Ascending aorta (tissue), 2 donors: ENCODE data around the gene OR13J1. TPM values are rescaled to one million over a fixed set of nuclear protein-coding genes. Genes with fewer than 3 reads are reported as not detected.

ENCODE experiments used
- DNase-seq, 2 donors: peaks; one replicate each; pipeline ENCODE4 v3.0.0-alpha.2; 2019; ENCODE audit warnings: low spot score in 2 of 2
- H3K27ac ChIP-seq, 2 donors: fragments of 200-600 bp; sonication (generic); one replicate each; pipeline ENCODE4 v1.5.1; 2016 to 2017; ENCODE audit warnings: mild to moderate bottlenecking in 1 of 2
- H3K27me3 ChIP-seq: fragments of 200-600 bp; sonication (generic); one replicate; pipeline ENCODE4 v1.5.1; 2017
- H3K36me3 ChIP-seq, 2 donors: fragments of 200-600 bp; sonication (generic); one replicate each; pipeline ENCODE4 v1.5.1; 2016
- H3K4me1 ChIP-seq, 2 donors: fragments of 200-600 bp; sonication (generic); one replicate each; pipeline ENCODE4 v1.5.1; 2016 to 2017; ENCODE audit warnings: mild to moderate bottlenecking in 1 of 2
- H3K4me3 ChIP-seq, 2 donors: fragments of 200-600 bp; sonication (generic); one replicate each; pipeline ENCODE4 v1.5.1; 2016 to 2017; ENCODE audit warnings: mild to moderate bottlenecking in 1 of 2
- H3K9me3 ChIP-seq, 2 donors: fragments of 200-600 bp; sonication (generic); one replicate each; pipeline ENCODE4 v1.5.1; 2016
- CTCF ChIP-seq, 3 experiments: fragments of 200-600 bp in 2 of 3; fragments of 450-650 bp in 1 of 3; sonication (generic) in 2 of 3; IDR thresholded peaks; one replicate each; pipeline ENCODE4 v1.5.1; 2016 to 2019; ENCODE audit warnings: antibody characterized with exemption in 3 of 3, mild to moderate bottlenecking in 1 of 3, moderate library complexity in 1 of 3
- intact Hi-C: fragments of 100-400 bp; cut with DNase I; formaldehyde crosslinking; loops from one replicate; pipeline ENCODE4 v1.15.1; 2023
- total RNA-seq: library from RNA; depleted of rRNA; stranded (reverse); fragments of >200 nt; gene quantifications from one replicate; pipeline ENCODE4 v1.1.0, GENCODE V29; 2016

OR13J1 gene
- total RNA-seq, 1 donor from 2014 or later = not detected

- no peak for DNase-seq
- H3K4me1 ChIP-seq = peaks cover 47 to 72% of the 10 kb centered on the region in 2 donors
Observed at GRCh38 chr9:35909687-35910612, 39.7 kb upstream of the OR13J1 start.

GRCh38 chr9:35909274-35909673, 39.1 kb upstream of the OR13J1 start, which contains the start of gene SPAAR:
Gene SPAAR (plus strand): TSS chr9:35909490. CDS start chr9:35910464, 974 bp downstream.
- Histone ChIP-seq H3K4me3 (peak within 1 kb of the TSS in 1 of 2 donors; percentile 39), H3K4me1 (peaks cover 52 to 78% of the 10 kb centered on the region in 2 donors), H3K27ac (peak within 1 kb of the TSS; percentile 84 to 98), H3K27me3 (no peaks in the 10 kb centered on the region), H3K36me3 (no peaks in the 10 kb centered on the region), H3K9me3 (no peaks in the 10 kb centered on the region)
- intact Hi-C loops = loop anchor here (10.0 kb wide), 3 partner anchors 254 to 414 kb away; partner anchors contain the start of genes CCDC107, CCIN, RMRP and RUSC2
- no peak for TF ChIP-seq CTCF (IDR thresholded peaks at IDR 0.05)
- DNase-seq = no peak

More at GRCh38 chr9:35909687-35910612, 39.7 kb upstream of the OR13J1 start:
- Histone ChIP-seq H3K9me3 (no peaks in the 10 kb centered on the region), H3K4me3 (peak overlapping the region in 1 of 2 donors; percentile 39), H3K27ac (peak overlapping the region; percentile 84 to 98), H3K27me3 (no peaks in the 10 kb centered on the region), H3K36me3 (no peaks in the 10 kb centered on the region)
- intact Hi-C loops = loop anchor here (10.0 kb wide), 3 partner anchors 255 to 415 kb away; partner anchors contain the start of genes CCDC107, CCIN, RMRP and RUSC2
- TF ChIP-seq CTCF (IDR thresholded peaks at IDR 0.05) = no peak

GRCh38 chr9:35908504-35909125, 38.4 kb upstream of the OR13J1 start:
- H3K36me3 ChIP-seq = no peaks in the 10 kb centered on the region
- no peak for TF ChIP-seq CTCF (IDR thresholded peaks at IDR 0.05)
- no peak for DNase-seq
- H3K27me3 ChIP-seq = no peaks in the 10 kb centered on the region
- intact Hi-C loops = loop anchor here (10.0 kb wide), 3 partner anchors 254 to 414 kb away; partner anchors contain the start of genes CCDC107, CCIN, RMRP and RUSC2
- H3K4me1 ChIP-seq = peaks cover 52 to 80% of the 10 kb centered on the region in 2 donors
- peak overlapping the region in 1 of 2 donors; percentile 39 for H3K4me3 ChIP-seq
- peak overlapping the region; percentile 84 to 98 for H3K27ac ChIP-seq
- no peaks in the 10 kb centered on the region for H3K9me3 ChIP-seq

- H3K36me3 ChIP-seq = no peaks in the 10 kb centered on the region
- peaks cover 56 to 83% of the 10 kb centered on the region in 2 donors for H3K4me1 ChIP-seq
- DNase-seq = peak; percentile 46 to 91
- peak in 1 of 3 experiments; percentile 17 for TF ChIP-seq CTCF (IDR thresholded peaks at IDR 0.05)
- H3K27me3 ChIP-seq = no peaks in the 10 kb centered on the region
- H3K9me3 ChIP-seq = no peaks in the 10 kb centered on the region
- H3K4me3 ChIP-seq = peak overlapping the region; percentile 39 to 41
- intact Hi-C loops = loop anchor here (1.0 to 10.0 kb wide), 4 partner anchors 28 to 413 kb away; partner anchors contain the start of genes CCDC107, CCIN, RMRP and RUSC2
- H3K27ac ChIP-seq = peak overlapping the region; percentile 84 to 98
Observed at GRCh38 chr9:35907711-35908503, 37.7 kb upstream of the OR13J1 start.
